NCI-H82 treated with DMSO at 0.1 percent for 48 hours (cell line): ENCODE measurements around the gene SP140L.
"Not testable (repeated sequence)": the region's sequence is repeated elsewhere in the genome, so short reads cannot be mapped to it uniquely, and the experiment has no call there.

ENCODE experiments used
- DNase-seq: peaks from one replicate; lab custom pipeline; 2025; ENCODE audit not compliant: unreplicated experiment; lab: John Stamatoyannopoulos, UW

The SP140L gene

GRCh38 chr2:230326453-230327417 lies at the start of gene SP140L:
Gene SP140L, plus strand, starts transcription at chr2:230327193. Its CDS starts 77 bp downstream, at chr2:230327270.
- DNase-seq: no peak

GRCh38 chr2:230282936-230283335 lies 44.1 kb upstream of the SP140L start:
- no peak for DNase-seq

- DNase-seq: no peak
Observed at GRCh38 chr2:230286048-230286447, 40.9 kb upstream of the SP140L start.

GRCh38 chr2:230289311-230289710 lies 37.7 kb upstream of the SP140L start:
- DNase-seq: not testable (repeated sequence)

GRCh38 chr2:230295192-230295591 lies 31.8 kb upstream of the SP140L start:
- no peak for DNase-seq

GRCh38 chr2:230296917-230297316 lies 30.1 kb upstream of the SP140L start:
- no peak for DNase-seq

GRCh38 chr2:230299618-230300017 lies 27.4 kb upstream of the SP140L start:
- no peak for DNase-seq

- no peak for DNase-seq
Observed at GRCh38 chr2:230305416-230306275, 21.3 kb upstream of the SP140L start.

- no peak for DNase-seq
Observed at GRCh38 chr2:230306474-230306873, 20.5 kb upstream of the SP140L start.

GRCh38 chr2:230307485-230307884 lies 19.5 kb upstream of the SP140L start:
- DNase-seq: no peak

- no peak for DNase-seq
Observed at GRCh38 chr2:230308402-230309000, 18.5 kb upstream of the SP140L start.

- DNase-seq: not testable (repeated sequence)
Observed at GRCh38 chr2:230310792-230311191, 16.2 kb upstream of the SP140L start.

GRCh38 chr2:230311634-230312033 lies 15.4 kb upstream of the SP140L start:
- DNase-seq: not testable (repeated sequence)

- DNase-seq: no peak
Observed at GRCh38 chr2:230312638-230313037, 14.4 kb upstream of the SP140L start.

GRCh38 chr2:230317366-230317765 lies 9.6 kb upstream of the SP140L start:
- no peak for DNase-seq

- no peak for DNase-seq
Observed at GRCh38 chr2:230318190-230319121, 8.5 kb upstream of the SP140L start.

GRCh38 chr2:230319211-230319862 lies 7.7 kb upstream of the SP140L start:
- DNase-seq: no peak

GRCh38 chr2:230321031-230321430 lies 6.0 kb upstream of the SP140L start:
- no peak for DNase-seq

- DNase-seq: no peak
Observed at GRCh38 chr2:230322561-230323384, 4.2 kb upstream of the SP140L start.
